22Rv1 (cell line): ENCODE data around the gene A3GALT2.

Source experiments
- H3K27ac ChIP-seq: fragments of 450-650 bp; 2 replicates; pipeline ENCODE4 v1.5.1; 2017
- CTCF ChIP-seq: fragments of 450-650 bp; IDR thresholded peaks from 2 replicates; pipeline ENCODE4 v1.5.1; 2017; ENCODE audit warnings: mild to moderate bottlenecking
- ZFX ChIP-seq: fragments of 450-650 bp; IDR thresholded peaks from 2 replicates; pipeline ENCODE4 v1.6.1; 2017; ENCODE audit warnings: antibody characterized with exemption, borderline replicate concordance

A3GALT2 gene

GRCh38 chr1:33326785-33327184, 5.9 kb upstream of the A3GALT2 start:
- peak overlapping the region; percentile 51; the same call in 1 of the 2 replicates for H3K27ac ChIP-seq
- TF ChIP-seq ZFX (no peak), CTCF (no peak)

GRCh38 chr1:33324677-33325575, 4.0 kb upstream of the A3GALT2 start:
- H3K27ac ChIP-seq = no peak overlapping the region
- TF ChIP-seq CTCF = no peak
- TF ChIP-seq ZFX = no peak

GRCh38 chr1:33323663-33324477, 3.0 kb upstream of the A3GALT2 start:
- no peak for TF ChIP-seq ZFX
- TF ChIP-seq CTCF = no peak
- H3K27ac ChIP-seq = no peak overlapping the region

GRCh38 chr1:33322870-33323585, 2.1 kb upstream of the A3GALT2 start:
- H3K27ac ChIP-seq = no peak overlapping the region
- no peak for TF ChIP-seq ZFX
- no peak for TF ChIP-seq CTCF

- TF ChIP-seq CTCF (no peak), ZFX (no peak)
- no peak overlapping the region for H3K27ac ChIP-seq
These were observed 1.2 kb upstream of the A3GALT2 start for GRCh38 chr1:33322109-33322508.

- TF ChIP-seq ZFX = no peak
- no peak overlapping the region for H3K27ac ChIP-seq
These were observed 280 bp upstream of the A3GALT2 start for GRCh38 chr1:33321178-33321577.

- no peak overlapping the region for H3K27ac ChIP-seq
- no peak for TF ChIP-seq ZFX
- no peak for TF ChIP-seq CTCF
These were observed 814 bp downstream of the A3GALT2 start for GRCh38 chr1:33319949-33320618.
